Measurements from ENCODE around the gene HBG1.

Gene HBG1

DNA sequence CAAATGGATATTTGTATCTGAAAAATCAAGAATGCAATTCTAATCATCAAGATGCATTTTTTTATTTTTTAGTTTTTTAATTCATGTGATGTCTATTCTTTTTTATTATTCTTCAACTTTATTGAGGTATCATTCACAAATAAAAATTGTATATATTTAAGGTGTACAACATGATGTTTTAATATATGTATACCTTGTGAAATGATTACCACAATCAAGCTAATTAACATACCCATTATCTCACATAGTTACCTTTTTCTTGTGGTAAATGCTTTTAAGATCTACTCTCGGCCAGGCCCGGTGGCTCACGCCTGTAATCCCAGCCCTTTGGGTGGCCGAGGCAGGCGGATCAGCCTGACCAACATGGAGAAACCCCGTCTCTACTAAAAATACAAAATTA lies 26.5 kb downstream of the HBG1 start:
- no peak overlapping the region for H3K4me3 ChIP-seq (ENCODE audit: insufficient read depth, low read depth, low read length, poor library complexity, severe bottlenecking)
- H3K4me1 ChIP-seq (ENCODE audit: control insufficient read depth, insufficient read depth, low read length, poor library complexity, severe bottlenecking) = no peaks in the 10 kb centered on the region
- H3K9me3 ChIP-seq (ENCODE audit: control insufficient read depth, low read length) = no peaks in the 10 kb centered on the region
- no peak overlapping the region for H3K27ac ChIP-seq (ENCODE audit: insufficient read depth, low read length, poor library complexity, severe bottlenecking)
- no peak for DNase-seq
- H3K27me3 ChIP-seq (replicated peaks; ENCODE audit: control insufficient read depth, insufficient read depth, low read length, poor library complexity, severe bottlenecking) = no peaks in the 10 kb centered on the region
- no peaks in the 10 kb centered on the region for H3K36me3 ChIP-seq (ENCODE audit: control insufficient read depth, insufficient read depth, low read length)

DNA sequence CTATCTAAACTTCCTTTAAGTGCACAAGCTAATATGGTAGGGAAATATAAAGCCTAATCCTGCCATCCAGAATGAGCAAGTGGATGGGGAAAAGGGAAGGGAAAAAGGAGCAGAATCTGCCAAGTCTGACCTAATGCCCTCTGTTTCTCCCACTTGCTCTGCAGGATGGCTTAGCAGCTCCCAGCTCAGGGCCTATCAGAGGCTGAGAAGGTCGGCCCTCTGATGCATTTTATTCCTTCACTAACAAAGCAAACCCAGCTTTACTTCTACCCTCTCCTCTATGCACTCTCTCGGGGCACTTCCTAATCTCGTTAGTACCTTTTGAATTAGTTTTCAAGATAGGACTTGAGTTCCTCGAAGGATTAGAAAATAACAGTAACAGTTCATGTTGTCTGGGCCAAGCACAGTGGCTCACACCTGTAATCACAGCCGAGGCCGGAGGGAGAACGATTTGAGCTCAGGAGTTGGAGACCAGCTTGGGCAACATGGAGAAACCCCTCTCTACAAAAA lies 39.2 kb downstream of the HBG1 start:
- no peak for DNase-seq
- Histone ChIP-seq H3K4me3 (ENCODE audit: insufficient read depth, low read depth, low read length, poor library complexity, severe bottlenecking) (no peak overlapping the region), H3K36me3 (ENCODE audit: control insufficient read depth, insufficient read depth, low read length) (no peaks in the 10 kb centered on the region), H3K27me3 (replicated peaks; ENCODE audit: control insufficient read depth, insufficient read depth, low read length, poor library complexity, severe bottlenecking) (no peaks in the 10 kb centered on the region), H3K27ac (ENCODE audit: insufficient read depth, low read length, poor library complexity, severe bottlenecking) (no peak overlapping the region), H3K9me3 (ENCODE audit: control insufficient read depth, low read length) (no peaks in the 10 kb centered on the region), H3K4me1 (ENCODE audit: control insufficient read depth, insufficient read depth, low read length, poor library complexity, severe bottlenecking) (no peaks in the 10 kb centered on the region)

DNA sequence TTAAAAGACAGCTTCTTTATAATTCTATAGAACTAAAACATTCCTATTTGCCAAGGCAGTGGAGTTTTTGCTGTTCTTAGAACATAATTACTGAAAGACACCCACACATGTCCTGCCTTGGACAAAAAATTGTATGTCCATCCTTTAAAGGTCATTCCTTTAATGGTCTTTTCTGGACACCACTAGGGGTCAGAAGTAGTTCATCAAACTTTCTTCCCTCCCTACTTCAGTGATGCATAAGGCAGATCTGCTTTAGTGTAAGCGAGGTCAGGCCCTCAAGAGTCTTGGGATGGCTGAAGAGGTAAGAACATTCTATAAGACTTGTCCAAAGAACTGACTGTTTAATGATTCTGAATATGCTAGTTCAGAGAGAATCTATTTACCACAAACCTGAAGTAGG lies 44.9 kb downstream of the HBG1 start:
- no peak overlapping the region for H3K4me3 ChIP-seq (ENCODE audit: insufficient read depth, low read depth, low read length, poor library complexity, severe bottlenecking)
- H3K27ac ChIP-seq (ENCODE audit: insufficient read depth, low read length, poor library complexity, severe bottlenecking) = no peak overlapping the region
- no peaks in the 10 kb centered on the region for H3K27me3 ChIP-seq (replicated peaks; ENCODE audit: control insufficient read depth, insufficient read depth, low read length, poor library complexity, severe bottlenecking)
- H3K9me3 ChIP-seq (ENCODE audit: control insufficient read depth, low read length) = no peaks in the 10 kb centered on the region
- no peaks in the 10 kb centered on the region for H3K36me3 ChIP-seq (ENCODE audit: control insufficient read depth, insufficient read depth, low read length)
- no peaks in the 10 kb centered on the region for H3K4me1 ChIP-seq (ENCODE audit: control insufficient read depth, insufficient read depth, low read length, poor library complexity, severe bottlenecking)
- DNase-seq = no peak

DNA sequence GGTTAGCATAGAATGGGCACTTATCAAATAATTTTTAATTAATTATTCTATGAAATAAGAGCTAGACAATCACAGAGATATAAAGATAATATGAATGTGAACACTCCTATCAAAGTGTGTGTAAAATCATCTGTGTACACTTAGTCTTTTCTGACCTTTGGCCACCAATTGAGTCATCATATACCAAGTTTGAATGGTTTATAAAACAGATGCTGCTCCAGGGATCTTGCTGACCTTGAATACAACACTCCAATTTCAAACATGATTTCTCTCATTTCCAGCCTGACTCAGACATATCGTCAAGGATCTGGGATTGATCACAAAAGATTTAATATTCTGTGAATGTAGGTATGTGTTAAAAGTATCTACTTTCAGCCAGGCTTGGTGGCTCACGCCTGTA lies 46.3 kb downstream of the HBG1 start:
- no peak overlapping the region for H3K27ac ChIP-seq (ENCODE audit: insufficient read depth, low read length, poor library complexity, severe bottlenecking)
- H3K27me3 ChIP-seq (replicated peaks; ENCODE audit: control insufficient read depth, insufficient read depth, low read length, poor library complexity, severe bottlenecking) = no peaks in the 10 kb centered on the region
- H3K36me3 ChIP-seq (ENCODE audit: control insufficient read depth, insufficient read depth, low read length) = no peaks in the 10 kb centered on the region
- no peaks in the 10 kb centered on the region for H3K9me3 ChIP-seq (ENCODE audit: control insufficient read depth, low read length)
- H3K4me1 ChIP-seq (ENCODE audit: control insufficient read depth, insufficient read depth, low read length, poor library complexity, severe bottlenecking) = no peaks in the 10 kb centered on the region
- no peak overlapping the region for H3K4me3 ChIP-seq (ENCODE audit: insufficient read depth, low read depth, low read length, poor library complexity, severe bottlenecking)
- DNase-seq = no peak

DNA sequence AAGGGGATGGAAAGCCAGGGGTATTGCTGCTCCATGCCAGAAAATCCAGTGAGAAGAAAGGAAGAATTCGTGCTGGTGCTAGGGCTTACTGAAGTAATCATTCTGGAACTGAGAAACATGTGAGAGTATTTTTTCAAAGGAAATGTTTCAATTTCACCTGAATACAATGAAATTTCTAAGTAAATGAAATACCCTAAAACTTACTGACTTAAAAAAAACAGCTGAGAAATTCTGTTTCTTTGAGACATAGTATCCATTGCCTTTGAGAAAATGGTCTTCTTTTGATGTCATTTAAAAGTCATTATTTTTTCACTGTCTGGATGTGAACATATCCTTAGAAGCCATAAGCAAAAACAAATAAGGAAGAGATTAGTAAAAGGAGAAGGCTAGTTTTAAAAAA lies 49.1 kb downstream of the HBG1 start, which contains the start of gene OR51V1:
Gene OR51V1 (minus strand): TSS at position 101 of the 400 bp plus-strand sequence. CDS start 0 bp downstream, at position 101.
- Histone ChIP-seq H3K27me3 (replicated peaks; ENCODE audit: control insufficient read depth, insufficient read depth, low read length, poor library complexity, severe bottlenecking) (no peaks in the 10 kb centered on the region), H3K27ac (ENCODE audit: insufficient read depth, low read length, poor library complexity, severe bottlenecking) (no peak within 1 kb of the TSS), H3K36me3 (ENCODE audit: control insufficient read depth, insufficient read depth, low read length) (no peaks in the 10 kb centered on the region), H3K9me3 (ENCODE audit: control insufficient read depth, low read length) (no peaks in the 10 kb centered on the region), H3K4me3 (ENCODE audit: insufficient read depth, low read depth, low read length, poor library complexity, severe bottlenecking) (no peak within 1 kb of the TSS), H3K4me1 (ENCODE audit: control insufficient read depth, insufficient read depth, low read length, poor library complexity, severe bottlenecking) (no peaks in the 10 kb centered on the region)
- DNase-seq = no peak

DNA sequence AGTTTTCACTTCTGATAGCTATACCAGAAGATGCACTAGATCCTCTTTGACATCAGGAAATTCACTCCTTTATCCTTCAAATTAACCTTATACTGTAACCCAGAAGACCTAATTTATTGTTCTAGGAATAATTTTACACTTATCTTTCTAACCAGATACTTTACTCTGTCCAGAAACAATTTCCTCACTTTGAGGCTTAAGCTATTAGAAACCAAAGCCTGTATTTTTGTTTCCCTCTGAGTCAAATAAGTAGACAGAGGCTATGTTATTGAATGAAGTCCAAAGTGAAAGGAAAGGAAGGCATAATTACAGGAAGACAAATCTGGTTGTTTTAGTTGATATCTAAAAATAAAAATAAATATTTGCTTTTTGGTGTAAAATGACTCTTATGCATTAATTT lies 51.4 kb downstream of the HBG1 start:
- DNase-seq = no peak
- no peaks in the 10 kb centered on the region for H3K4me1 ChIP-seq (ENCODE audit: control insufficient read depth, insufficient read depth, low read length, poor library complexity, severe bottlenecking)
- H3K27me3 ChIP-seq (replicated peaks; ENCODE audit: control insufficient read depth, insufficient read depth, low read length, poor library complexity, severe bottlenecking) = no peaks in the 10 kb centered on the region
- no peak overlapping the region for H3K4me3 ChIP-seq (ENCODE audit: insufficient read depth, low read depth, low read length, poor library complexity, severe bottlenecking)
- H3K9me3 ChIP-seq (ENCODE audit: control insufficient read depth, low read length) = no peaks in the 10 kb centered on the region
- no peaks in the 10 kb centered on the region for H3K36me3 ChIP-seq (ENCODE audit: control insufficient read depth, insufficient read depth, low read length)
- no peak overlapping the region for H3K27ac ChIP-seq (ENCODE audit: insufficient read depth, low read length, poor library complexity, severe bottlenecking)

All from effector memory CD4-positive, alpha-beta T cell (primary cell).